Hematopoietic multipotent progenitor cell treated with erythropoietin and hydrocortisone succinate and interleukin-3 and kit ligand, for 6 days (in vitro differentiated cells): ENCODE data around the gene GATA5.

ENCODE experiments used
- DNase-seq: peaks from one replicate; pipeline ENCODE4 v3.0.0-alpha.2; 2015

GATA5 gene

DNA sequence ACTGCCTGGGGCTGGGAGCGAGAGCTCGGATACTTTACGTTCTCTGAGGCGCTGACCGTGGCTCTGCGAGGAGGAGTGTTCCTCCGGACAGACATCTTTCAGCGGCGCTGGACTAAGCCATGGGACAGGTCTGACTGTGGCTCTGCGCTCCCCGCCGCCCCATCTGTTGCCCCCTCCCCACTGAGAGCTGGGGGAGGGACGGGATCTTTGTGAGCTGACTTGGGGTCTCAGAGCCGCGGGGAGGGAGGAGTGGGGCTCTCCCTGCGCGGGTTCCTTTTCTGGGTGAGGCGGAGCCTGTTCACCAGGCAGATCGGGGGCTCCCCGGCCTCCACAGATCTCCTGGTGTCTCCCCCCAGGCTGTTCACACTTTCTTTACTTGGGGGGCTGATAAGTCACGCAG is 11.3 kb upstream of the GATA5 start:
- DNase-seq, result no peak

DNA sequence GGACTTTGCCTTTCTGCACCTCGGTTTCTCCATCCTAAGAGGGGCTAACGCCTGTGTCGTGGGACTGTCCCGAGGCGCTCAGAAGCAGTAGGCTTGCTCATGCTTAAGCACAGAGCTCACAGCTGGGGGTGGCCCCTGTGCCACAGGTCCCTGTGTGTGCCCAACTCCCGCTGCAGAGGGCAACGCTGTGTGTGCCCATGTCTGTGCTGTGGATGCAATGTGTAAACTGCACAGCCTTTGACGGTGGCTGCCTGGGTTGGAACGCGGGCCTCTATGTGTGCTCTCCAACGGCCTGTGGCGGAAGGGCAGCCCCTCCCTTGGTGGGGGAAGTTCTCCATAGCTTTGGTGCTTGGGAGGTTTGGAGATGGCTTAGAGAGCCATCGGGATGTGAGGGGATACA is 10.7 kb upstream of the GATA5 start:
- DNase-seq, result peak; percentile 70

DNA sequence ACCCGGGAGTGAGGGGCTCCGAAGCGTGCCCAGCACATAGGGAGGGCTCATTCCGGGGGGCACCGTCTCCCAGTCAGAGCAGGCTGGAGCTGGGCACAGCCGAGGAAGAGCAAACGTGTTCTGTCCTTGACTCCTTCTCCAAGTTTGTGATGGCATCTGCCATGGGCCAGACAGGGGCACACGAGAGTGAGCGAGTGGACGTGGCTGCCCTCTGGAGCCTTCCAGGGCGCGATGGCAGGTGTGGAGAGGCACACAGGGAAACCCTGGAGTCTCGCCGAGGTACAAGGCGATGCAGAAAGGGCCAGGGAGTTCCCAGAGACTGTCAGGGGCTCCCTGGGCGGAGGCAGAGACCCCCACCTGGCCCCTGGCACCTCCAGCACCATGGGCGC is 9.9 kb upstream of the GATA5 start:
- no peak for DNase-seq

DNA sequence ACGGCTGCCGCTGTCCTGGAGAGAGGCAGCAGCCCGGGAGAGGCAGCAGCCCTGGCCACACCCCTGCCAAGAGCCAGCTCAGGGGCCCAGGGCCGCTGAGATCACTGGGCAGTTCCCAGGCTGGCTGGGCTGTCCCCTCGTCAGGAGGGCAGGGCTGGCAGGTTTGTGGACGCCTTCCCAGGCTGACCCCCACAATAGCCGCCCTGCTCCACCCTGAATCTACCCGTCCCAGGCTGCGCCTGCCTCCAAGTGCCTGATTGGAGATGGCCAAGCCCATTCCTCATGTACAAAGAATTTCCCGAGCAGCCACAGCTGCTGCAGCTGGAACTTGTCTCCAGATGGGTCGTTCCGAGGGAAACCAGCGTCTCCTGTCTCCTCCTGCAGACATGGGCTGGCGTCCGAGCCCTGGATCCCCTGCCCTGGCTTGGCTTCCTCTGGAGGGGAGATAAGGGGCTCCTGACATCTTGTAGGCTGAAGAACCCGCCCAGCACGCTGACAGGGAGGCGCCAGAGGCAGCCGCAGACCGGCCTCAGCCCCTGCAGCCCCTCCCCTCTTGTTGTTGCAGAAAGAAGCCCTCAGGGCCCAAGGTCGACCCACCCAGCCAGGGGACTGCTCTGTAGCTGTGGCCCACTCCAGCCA is 9.4 kb upstream of the GATA5 start:
- peak; percentile 94 for DNase-seq

DNA sequence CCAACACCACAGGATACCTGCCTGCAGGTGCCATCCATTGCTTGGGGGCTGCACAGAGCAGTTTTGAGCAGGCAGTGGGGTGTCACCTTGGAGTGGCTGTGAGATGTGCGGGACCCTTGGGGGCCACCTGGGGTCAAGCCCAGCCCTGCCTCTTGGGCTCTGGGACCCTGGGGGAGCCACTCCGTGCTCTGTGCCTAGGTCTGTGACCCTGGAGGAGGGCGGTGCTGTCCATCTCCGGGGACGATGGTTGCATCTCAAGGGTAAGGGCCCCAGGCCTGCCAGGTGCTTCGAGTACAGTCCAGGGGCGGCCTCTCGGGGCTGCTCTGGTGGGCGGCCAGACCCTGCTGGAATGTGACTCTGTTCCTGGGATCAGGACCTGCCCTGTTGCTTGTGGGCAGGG is 8.7 kb upstream of the GATA5 start:
- no peak for DNase-seq

DNA sequence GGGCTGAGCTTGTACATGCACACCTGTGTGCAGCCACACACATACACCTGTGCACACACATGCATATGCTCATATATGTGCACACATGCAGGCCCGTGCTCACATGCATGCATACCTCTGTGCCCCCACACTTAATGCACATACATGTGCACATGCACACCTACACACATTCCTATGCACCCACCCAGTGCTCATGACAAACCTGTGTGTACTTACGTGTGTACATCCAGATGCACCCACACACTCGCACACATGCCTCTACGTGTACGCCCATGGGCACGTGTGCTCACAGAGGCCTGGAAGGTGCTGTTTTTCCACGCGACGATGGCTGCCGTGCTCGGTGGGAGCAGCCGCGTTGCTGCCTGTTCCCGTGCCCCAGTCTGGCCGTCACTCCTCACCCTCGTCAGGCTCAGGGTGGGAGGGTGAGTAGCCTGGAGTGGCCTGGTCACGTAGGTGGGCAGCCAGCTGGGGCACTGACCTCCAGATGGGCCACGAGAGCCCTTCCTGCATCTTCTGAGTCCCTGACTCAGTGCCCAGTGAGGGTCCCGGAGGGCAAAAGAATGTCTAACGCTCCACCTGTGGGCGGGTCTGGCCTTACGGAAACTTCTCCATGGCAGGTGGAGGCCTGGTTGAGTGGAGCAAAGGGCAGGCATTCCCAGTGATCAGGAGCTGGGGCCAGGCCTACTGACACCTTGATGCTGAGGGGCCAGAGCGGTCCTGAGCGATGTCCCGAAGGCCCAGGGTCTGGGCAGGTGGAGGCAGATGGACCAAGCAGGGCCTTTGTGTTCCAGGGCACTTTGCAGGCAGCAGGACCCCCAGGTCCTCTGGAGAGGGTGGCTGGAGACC is 8.0 kb upstream of the GATA5 start:
- DNase-seq, result no peak

DNA sequence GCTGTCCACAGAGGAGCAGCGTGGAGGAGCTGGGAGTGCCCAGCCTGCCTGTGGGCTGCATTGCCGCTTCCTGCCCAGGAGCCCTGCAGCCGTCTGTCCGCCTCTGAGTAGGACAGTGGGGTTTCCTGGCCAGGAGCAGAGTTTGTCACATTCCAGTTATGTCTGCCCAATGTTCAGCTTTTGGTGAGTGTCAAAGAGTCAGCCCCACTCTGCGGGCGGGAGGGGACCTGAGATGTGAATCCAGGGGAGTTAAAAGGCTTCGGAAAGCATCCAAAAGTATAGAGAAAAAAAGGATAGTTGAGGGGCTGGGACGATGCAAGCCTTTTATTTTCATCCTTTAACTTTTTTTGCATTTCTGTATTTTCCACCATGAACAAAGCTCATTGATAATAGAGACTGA is 7.2 kb upstream of the GATA5 start:
- DNase-seq, result no peak

DNA sequence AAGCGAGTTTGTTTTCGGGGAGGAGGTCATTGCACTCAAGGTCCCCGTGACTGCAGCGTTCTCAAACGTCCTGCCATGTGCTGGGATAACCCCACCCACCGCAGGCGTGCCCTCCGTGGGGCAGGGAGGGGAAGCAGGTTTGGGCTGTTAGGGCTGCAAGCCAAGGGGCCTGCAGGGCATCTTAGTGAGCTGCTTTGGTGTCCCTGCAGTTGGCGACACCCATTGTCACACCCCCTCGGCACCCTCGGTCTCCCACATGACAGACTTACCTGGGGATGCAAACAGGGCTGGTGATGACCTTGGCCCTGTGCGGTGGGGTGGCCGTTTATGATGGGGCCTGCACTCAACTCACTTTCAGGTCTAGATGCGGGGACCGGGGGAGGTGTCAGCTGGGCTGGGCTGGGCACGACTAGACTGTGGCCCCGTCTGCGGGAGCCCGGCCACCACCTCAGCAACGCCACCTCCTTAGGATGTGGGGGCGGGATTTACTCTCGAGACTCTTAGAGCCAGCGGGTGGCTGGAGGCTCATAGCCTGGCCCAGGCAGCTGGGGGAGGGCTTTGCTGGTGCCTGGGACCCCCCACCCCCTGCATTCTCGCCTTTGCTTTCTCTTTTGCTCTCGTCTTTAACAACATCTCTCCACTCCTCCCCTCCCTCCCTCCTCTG is 6.5 kb upstream of the GATA5 start:
- peak; percentile 94 for DNase-seq

DNA sequence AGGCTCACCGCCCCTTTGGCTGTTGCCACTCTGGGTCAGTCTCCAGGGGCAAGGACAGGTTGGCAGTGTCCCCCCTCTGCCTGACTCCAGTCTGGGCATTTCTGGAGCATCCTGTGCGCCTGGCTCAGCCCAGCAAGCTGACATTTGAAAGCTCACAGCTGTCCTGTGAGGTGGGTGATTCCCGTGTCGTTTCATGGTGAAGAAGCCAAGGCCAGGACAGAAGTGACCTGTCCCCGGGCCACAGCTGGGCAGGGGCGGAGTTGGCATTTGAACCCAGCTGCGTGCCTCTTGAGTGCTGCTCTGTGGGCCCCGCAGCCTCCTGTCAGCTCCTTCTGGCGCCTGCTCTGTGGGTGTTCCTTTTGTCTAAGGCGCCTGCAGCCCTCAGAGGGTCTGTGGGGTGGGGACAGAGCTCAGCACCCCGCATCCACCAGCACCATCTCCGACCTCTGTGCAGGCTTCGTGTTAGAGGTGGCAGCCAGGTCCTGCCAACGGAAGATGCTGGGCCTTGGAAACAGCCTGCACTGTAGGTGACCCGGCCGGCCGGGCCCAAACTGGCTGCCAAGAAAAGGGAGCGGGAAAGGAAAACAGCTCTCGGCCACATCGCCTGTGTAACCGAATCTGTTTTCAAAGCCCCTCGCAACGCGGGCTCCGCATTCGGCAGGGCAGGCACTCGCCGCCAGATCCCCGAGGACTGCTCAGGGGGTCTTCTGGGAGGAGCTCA is 5.8 kb upstream of the GATA5 start:
- no peak for DNase-seq

DNA sequence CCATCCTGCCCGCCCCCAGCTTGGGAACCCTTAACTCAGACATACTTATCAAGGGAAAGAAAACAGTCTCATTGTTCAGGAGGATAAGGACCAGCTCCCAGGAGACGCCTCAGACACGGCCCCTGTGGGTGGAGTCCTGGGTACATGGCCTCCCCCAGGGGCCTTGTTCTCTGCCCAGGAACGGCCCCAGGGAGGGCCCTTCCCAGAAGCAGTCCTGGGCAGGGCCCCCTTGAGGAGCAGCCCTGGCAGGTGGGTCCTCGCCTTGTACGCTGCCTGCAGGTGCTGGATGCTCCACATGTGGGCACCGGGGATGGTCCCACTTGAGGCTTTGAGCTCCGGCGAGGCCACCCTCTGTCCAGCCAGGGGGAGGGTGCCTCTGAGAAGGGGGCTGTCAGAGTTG is 4.5 kb upstream of the GATA5 start:
- DNase-seq, result peak; percentile 90

DNA sequence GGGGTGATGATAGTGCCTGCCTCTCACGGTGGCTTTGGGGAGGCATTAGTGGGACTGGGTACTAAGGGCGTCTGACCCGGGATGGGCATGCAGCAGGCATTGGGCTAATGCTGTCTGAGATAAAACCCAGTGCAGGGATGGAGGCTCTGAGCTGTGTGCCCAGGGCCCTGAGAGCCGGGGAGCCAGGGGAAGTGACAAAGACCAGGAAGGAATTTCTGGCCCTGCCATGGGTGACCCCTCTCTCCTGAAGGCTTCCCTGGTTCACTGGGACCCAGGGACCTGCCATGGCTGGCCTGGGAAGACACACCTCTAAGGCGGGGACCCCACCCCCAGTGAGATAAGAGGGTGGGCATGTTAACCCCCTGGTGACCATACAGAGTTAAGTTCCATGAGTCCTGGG is 3.9 kb upstream of the GATA5 start:
- no peak for DNase-seq

DNA sequence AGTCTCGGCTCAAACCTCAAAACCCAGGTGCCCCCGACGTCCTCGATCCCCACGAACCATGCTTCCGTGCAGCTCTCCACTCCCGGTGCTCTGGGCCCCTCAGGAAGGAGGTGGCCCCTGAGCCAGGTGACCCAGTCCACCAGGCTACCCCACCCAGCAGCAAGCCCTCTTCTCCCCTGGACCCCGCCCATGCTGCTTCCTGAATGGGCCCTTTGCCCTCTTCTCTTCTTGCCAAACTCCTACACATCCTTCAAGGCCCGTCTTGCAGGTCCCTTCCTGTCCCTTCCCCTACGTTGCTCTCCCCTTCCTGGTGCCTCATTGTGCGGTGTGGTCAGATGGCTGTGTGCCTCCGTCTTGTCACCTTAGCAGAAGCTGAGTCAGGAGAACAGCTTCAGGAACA is 3.4 kb upstream of the GATA5 start:
- no peak for DNase-seq

DNA sequence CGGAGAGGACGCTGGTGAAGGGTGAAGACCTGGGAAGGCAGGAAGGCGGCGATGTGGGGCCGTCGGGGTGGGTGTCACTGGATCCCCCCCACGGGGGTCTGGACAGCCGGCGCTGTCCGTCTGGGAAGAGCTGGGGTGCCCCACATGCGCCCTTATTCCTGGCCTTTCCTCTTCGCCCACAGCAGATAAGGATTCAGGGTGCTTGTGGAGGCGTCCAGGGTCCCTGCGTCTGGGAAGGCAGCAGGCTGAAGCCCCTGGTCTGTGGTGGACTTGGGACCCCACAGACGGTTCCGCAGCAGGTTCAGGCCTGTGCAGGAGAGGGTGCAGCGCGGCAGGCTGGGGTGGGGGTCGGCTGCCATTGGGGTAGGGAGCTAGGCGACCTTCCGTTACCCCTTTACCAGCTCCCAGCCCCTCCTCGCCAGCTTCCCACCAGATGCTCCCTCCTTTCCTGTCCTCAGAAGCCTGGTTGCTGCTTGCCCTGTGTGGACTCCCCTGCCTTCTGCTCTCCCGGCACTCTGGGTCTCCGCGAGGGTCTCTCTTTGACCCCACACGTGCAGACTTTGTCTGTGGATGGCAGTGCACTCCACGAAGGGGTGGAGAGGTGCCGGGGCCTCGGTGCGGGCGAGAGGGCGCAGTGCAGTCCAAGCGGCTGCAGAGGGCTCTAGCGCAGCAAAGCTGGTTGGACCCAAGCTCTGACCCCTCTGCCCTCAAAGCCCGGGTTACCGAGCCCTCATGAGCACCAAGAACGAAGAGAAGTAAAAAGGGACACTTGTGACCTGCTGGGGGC is 2.1 kb upstream of the GATA5 start:
- DNase-seq, result peak; percentile 73

DNA sequence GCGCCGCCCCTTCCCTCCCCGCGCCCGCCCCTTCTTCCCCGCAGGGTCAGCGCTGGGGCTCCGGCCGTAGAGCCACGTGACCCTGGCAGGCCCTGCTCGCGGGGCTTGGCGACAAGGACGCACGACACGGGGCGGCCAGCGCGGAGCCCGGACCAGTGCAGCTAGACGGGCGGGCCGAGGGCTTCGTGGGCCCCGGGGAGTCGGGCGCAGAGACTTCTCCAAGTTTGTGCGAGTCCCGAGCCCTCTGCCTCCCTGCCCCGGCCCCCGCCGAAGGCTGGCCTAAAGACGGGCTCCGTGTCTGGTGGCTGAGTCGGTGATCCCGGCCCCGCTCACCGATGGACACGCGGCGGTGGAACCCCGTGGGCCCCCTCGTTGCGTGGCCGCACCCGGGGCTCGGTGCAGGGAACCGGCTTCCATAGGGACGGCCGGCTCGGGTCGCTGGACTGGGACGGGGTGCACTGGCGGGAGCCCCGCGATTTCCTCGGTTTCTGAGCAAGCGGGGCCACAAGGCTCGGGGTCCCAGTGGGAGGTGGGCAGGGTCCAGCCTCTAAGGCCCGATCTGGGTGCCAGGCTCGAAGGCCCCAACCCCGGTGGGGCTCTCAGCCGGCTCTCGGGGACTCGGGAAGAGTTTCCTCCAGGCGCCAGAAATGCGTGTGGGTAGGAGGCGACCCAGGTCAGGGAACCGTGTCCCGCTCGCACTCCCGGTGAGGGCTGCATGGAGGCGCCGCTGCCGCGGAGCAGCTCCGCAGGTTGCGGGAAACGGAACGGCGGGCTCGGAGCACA is 452 bp upstream of the GATA5 start:
- peak; percentile 57 for DNase-seq

DNA sequence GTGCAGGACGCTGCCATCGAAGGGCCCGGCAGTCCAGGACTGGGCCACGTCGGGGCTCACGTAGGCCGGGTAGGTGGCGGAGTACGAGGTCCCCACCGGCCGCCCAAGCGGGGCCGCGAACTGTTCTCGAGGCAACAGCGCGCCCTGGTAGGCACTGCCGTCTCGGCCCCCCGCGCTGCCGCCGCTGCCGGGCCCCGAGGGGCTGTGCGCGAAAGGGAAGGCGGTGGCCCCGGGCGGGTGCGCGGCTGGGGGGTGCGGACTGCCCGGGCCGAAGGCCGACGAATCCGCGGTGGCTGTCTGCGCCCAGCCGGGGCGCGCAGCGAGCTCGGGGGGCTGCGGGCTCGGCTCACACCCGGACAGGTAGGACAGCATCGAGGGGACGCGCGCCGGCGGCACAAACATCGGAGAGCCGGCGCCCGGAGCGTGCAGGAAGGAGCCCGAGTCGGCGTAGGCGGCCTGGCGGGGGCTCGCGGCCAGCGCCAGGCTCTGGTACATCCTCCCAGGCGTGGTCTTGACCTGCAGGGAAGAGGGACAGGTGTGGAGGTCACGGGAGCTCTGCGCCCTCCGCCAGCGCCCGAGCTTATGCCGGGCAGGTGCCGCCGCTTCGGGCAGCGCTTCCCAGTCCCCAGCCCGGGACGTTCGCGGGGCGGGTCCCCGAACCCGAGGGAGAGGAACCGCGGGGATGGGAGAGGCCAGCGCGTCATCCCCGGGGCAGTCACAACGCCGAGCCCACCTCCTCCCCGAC is 596 bp downstream of the GATA5 start:
- DNase-seq, result no peak

DNA sequence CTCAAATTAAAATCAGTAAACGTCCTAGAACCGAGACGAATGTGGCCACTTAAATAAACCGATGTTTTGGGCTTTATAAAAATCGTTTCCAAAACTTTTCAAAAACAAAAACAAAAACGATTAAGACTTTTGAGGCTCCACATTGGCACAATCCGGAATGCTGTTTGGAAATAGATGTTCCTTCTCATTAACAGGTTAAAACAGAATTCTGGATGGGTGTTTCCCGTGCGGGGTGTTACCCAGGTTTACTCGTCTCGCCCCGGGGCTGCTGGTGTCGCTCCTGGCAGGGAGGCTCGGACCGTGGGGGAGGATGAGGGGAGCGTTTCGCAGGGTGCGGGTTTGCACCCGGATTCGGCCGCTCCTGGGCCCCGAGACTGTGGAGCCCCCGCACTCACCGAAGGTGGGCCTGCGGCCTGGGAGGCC is 1.2 kb downstream of the GATA5 start:
- DNase-seq, result no peak

DNA sequence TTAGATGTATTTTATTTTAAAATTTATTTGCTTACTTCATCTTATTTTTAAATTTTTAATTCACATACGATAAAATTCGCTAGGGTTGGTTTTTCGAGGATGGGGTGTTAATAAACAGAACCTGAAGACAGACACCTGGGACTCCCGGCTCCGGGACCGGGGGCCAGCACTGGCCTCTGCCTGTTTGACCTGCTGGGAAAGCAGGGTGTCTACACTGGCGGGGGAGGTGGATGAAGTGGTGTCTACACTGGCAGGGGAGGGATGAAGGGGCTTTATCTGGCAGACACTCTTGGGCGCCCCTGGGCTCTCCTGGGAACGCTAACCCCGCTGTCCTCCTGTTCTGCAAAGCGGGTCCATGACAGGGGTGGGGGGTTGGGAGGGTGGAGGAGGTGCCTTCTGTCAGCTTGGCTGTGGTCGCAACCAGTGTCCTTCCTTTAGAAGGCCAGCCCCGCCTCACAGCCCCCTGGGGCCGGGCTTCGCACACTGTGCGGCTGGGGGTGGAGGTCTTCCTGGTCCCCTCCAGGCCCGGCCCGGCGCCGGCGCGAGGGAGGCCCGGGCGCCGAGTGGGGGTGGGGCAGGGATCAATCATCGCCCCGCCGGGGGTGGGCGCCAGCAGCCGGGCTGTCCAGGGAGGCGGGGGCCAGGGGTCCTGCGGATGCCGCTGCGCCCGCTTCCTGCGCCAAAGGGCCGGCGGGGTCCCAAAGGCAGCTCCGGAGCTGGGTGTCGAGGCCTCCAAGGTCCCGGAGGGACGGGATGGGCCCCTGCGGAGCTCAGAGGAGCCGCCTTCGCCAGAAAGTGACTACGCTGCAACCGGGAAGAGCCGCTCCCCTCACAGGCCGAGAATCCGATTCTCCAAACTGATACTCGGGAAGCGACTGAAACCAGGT is 1.8 kb downstream of the GATA5 start:
- no peak for DNase-seq

DNA sequence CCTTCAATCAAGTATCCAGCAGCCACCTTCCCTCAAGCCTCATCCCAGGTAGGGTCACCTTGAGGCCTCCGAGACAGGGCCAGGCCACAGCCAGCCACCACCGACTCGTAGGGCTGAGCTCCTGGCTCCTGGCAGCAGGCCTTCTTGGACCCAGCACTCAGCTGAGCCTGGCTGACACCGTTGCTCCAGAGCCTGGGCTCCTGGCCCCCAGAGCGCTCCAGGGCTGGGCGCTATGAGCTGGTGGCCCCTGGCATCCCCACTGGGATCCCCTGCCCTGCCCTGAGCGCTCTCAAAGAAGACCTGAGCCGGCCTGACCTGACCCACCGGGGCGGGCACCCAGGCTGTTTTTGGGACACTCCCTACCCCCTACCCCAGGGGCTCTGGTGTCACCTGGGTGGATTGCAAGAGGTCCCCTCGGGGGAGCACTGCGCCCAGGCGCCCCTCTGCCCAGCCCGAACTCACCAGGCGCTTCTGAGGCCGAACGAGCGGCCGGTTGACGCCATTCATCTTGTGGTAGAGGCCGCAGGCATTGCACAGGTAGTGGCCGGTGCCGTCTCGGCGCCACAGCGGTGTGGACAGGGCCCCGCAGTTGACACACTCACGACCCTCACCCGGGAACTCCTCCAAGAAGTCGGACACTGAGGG is 2.7 kb downstream of the GATA5 start:
- DNase-seq, result no peak

DNA sequence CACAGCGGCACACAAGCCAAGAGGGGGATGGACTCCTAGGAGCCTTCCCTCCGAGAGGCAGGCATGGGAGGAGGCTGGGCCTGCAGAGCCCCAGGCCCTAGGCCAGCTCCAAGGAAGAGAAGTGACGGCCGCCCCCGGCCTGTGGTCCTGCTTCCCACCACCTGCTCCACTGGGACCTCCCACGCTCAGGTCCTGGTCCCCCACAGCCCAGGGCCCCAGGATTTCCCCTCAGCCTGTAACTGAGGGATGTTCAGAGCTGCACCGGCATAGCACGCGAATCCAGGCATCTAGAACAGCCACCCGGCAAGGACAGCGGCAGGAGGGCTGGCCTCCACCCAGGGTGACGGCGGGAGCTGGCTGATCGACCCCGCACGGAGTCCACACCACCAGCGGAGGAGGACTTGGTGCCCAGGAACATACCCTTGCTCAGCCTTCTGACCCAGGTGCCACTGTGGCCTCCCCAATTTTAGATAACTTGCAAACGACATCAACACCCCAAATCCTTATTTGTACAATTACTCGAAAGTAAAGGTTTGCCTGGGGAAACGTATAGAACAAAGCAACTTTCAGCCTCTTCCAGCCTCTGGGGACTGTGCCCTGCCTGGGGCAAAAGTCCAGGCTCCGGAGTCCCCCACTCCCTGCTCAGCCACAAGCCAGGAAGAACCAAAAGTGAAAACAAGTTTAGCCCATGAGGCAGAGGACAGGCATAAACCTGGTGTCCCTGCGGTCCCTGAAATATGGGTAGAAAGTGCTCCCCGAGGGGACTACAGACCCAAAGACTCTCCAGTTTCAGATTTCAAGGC is 3.5 kb downstream of the GATA5 start:
- no peak for DNase-seq
